ENCODE data around the gene GMCL1.
"Not testable (repeated sequence)": the region's sequence is repeated elsewhere in the genome, so short reads cannot be mapped to it uniquely, and the experiment has no call there.

GMCL1 gene

GRCh38 chr2:69801745-69802290, 27.6 kb upstream of the GMCL1 start:
- TF ChIP-seq, protein P1, sequence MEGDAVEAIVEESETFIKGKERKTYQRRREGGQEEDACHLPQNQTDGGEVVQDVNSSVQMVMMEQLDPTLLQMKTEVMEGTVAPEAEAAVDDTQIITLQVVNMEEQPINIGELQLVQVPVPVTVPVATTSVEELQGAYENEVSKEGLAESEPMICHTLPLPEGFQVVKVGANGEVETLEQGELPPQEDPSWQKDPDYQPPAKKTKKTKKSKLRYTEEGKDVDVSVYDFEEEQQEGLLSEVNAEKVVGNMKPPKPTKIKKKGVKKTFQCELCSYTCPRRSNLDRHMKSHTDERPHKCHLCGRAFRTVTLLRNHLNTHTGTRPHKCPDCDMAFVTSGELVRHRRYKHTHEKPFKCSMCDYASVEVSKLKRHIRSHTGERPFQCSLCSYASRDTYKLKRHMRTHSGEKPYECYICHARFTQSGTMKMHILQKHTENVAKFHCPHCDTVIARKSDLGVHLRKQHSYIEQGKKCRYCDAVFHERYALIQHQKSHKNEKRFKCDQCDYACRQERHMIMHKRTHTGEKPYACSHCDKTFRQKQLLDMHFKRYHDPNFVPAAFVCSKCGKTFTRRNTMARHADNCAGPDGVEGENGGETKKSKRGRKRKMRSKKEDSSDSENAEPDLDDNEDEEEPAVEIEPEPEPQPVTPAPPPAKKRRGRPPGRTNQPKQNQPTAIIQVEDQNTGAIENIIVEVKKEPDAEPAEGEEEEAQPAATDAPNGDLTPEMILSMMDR (IDR thresholded peaks at IDR 0.05): no peak
- H3K9me3 ChIP-seq: no peaks in the 10 kb centered on the region
- no peak overlapping the region for H3K27ac ChIP-seq
- H3K4me3 ChIP-seq: no peak overlapping the region
- H3K4me1 ChIP-seq: peaks cover 0 to 27% (median 23%) of the 10 kb centered on the region in 4 donors
- no peak for DNase-seq
- intact Hi-C loops (cut with DNase I; ENCODE audit: low total_unique reads): no loop called here
- peaks cover 17 to 25% (median 23%) of the 10 kb centered on the region in 3 donors for H3K36me3 ChIP-seq
- no peaks in the 10 kb centered on the region for H3K27me3 ChIP-seq

GRCh38 chr2:69802781-69803367, 26.6 kb upstream of the GMCL1 start:
- Histone ChIP-seq H3K4me1 (peaks cover 0 to 17% (median 13%) of the 10 kb centered on the region in 4 donors), H3K36me3 (peaks cover 27 to 35% (median 33%) of the 10 kb centered on the region in 3 donors)
- intact Hi-C loops (cut with DNase I; ENCODE audit: low total_unique reads); H3K4me3 ChIP-seq; H3K9me3 ChIP-seq; H3K27ac ChIP-seq; DNase-seq; H3K27me3 ChIP-seq: not testable (repeated sequence)

DNA sequence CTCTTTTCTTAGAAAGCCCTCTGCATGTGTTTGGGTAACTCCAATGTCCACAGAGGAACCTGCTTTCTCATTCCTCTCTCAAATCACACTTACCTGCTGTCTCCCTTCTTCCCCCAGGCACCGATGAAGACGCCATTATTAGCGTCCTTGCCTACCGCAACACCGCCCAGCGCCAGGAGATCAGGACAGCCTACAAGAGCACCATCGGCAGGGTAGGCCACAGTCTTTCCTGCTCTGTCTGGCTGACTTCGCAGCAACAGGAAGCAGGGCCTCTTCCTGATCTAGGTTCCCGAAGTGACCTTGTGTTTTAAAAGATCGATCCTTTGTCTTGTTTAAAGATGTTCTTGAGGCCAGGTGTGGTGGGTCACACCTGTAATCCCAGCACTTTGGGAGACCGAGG, 25.0 kb upstream of the GMCL1 start:
- Histone ChIP-seq H3K27ac (no peak overlapping the region), H3K9me3 (no peaks in the 10 kb centered on the region), H3K36me3 (peaks cover 41 to 50% (median 49%) of the 10 kb centered on the region in 3 donors), H3K27me3 (no peaks in the 10 kb centered on the region), H3K4me1 (peaks cover 0 to 6% (median 3%) of the 10 kb centered on the region in 4 donors), H3K4me3 (no peak overlapping the region)
- DNase-seq: no peak
- TF ChIP-seq, protein P1 (IDR thresholded peaks at IDR 0.05): no peak
- intact Hi-C loops (cut with DNase I; ENCODE audit: low total_unique reads): no loop called here

DNA sequence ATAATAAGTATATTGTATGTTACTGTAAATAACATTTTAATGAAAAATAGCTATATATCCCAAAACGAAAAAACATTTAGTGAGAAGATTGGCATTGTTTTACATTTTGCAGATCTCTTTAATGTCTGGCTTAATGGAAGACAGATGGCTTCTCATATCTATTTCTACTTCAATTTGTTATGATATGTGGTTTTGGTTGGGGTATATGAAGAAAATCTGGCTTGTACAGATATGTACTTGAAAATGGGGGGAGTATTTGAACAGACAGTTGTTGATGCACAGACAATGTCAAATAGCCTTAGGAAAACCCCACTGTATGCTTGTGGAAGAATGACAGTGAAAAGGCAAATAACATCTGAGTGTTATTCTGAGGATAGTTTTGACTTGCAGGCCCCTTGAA, 23.6 kb upstream of the GMCL1 start:
- DNase-seq: no peak
- Histone ChIP-seq H3K4me1 (no peaks in the 10 kb centered on the region), H3K4me3 (no peak overlapping the region), H3K27me3 (no peaks in the 10 kb centered on the region), H3K27ac (no peak overlapping the region), H3K36me3 (peaks cover 55 to 65% (median 64%) of the 10 kb centered on the region in 3 donors), H3K9me3 (no peaks in the 10 kb centered on the region)
- TF ChIP-seq, protein P1 (IDR thresholded peaks at IDR 0.05): no peak
- intact Hi-C loops (cut with DNase I; ENCODE audit: low total_unique reads): no loop called here

DNA sequence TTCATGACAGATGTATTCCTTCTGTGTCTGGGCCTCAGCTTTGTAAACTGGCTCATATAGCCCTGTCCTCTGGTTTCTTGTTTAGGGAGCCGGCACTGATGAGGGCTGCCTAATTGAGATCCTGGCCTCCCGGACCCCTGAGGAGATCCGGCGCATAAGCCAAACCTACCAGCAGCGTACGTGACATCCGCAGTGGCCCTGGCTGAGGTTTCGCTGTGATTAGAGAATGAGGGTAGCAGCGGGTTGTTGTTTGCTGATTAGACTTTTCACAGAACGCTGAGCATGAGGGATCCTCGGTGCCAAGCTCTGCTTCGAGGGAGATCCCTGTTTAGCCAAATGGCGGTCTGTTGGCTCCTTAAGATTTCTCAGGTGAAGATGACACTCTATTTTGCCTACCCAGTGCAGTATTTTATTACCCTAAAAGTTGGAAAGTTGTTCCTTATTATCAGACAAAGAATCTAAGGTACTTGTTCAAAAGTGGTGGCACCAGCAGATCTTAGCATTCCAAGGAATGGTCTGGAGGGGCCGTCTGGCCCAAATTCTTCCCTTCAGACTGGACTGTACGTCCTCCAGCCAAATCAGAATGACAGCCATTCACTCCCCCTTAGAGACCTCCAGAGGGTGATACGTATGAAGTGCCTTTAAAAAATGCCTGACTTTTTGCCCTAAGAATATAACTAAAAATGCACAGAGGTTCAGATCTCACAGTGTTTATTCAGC, 21.5 kb upstream of the GMCL1 start:
- intact Hi-C loops (cut with DNase I; ENCODE audit: low total_unique reads): no loop called here
- Histone ChIP-seq H3K27me3 (no peaks in the 10 kb centered on the region), H3K9me3 (no peaks in the 10 kb centered on the region), H3K4me3 (no peak overlapping the region), H3K4me1 (no peaks in the 10 kb centered on the region), H3K36me3 (peaks cover 69 to 83% (median 83%) of the 10 kb centered on the region in 3 donors), H3K27ac (no peak overlapping the region)
- DNase-seq: no peak
- TF ChIP-seq, protein P1 (IDR thresholded peaks at IDR 0.05): no peak

DNA sequence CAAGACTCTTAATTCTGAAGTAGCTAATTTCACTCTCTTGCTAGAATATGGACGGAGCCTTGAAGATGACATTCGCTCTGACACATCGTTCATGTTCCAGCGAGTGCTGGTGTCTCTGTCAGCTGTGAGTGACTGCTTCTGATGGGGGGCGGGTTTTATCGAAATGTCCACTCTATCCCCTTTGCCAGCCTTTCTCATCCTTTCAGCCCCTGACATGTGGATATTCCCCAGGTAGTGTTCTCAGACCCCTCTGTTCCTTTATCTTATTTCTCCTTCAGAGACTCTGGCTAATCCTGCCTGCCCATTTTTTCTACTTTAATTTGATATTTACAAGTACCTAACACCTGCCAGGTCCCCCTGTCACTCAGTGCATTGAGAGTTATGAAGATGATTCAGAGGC, 18.9 kb upstream of the GMCL1 start:
- Histone ChIP-seq H3K4me1 (no peaks in the 10 kb centered on the region), H3K36me3 (peaks cover 63 to 94% (median 70%) of the 10 kb centered on the region in 3 donors), H3K27ac (no peak overlapping the region), H3K4me3 (no peak overlapping the region), H3K27me3 (no peaks in the 10 kb centered on the region), H3K9me3 (no peaks in the 10 kb centered on the region)
- no peak for DNase-seq
- TF ChIP-seq, protein P1 (IDR thresholded peaks at IDR 0.05): no peak
- intact Hi-C loops (cut with DNase I; ENCODE audit: low total_unique reads): no loop called here

Measured in tibial artery (tissue), 4 donors.